HepG2 (cell line): ENCODE data around the gene SPATA31E1.

Source experiments
- ATF7 ChIP-seq, 2 experiments: fragments of 450-650 bp in 1 of 2; sonication (generic) in 1 of 2; formaldehyde crosslinking in 1 of 2; IDR thresholded peaks; 2 replicates each; pipeline versions ENCODE4 v1.4.0 to v1.6.1; 2016 to 2020; ENCODE audit warnings: antibody characterized with exemption in 1 of 2, mild to moderate bottlenecking in 1 of 2, missing genetic modification reagents in 1 of 2
- HMG20A ChIP-seq: IDR thresholded peaks from 2 replicates; pipeline ENCODE4 v1.6.1; 2016; ENCODE audit warnings: borderline replicate concordance

- no peak for TF ChIP-seq ATF7 (IDR thresholded peaks at IDR 0.05)
- no peak for TF ChIP-seq ATF7 (CRISPR knock-in tag; IDR thresholded peaks at IDR 0.05)
- no peak for TF ChIP-seq HMG20A (CRISPR knock-in tag)
Observed at GRCh38 chr9:87909310-87910041, 26.8 kb downstream of the SPATA31E1 start.
